Upper lobe of right lung (tissue), 1 donor: ENCODE data around the gene BCL2L15. TPM values are rescaled to one million over a fixed set of nuclear protein-coding genes. Genes with fewer than 3 reads are reported as not detected.

Experiments used
- ATAC-seq: fragments of 200-7000 bp; cut with Tn5 transposase; one replicate; pipeline ENCODE4 v1.9.1; 2020; ENCODE audit warnings: mild to moderate bottlenecking, moderate library complexity
- DNase-seq: peaks from one replicate; pipeline ENCODE4 v3.0.0-alpha.2; 2020
- H3K27ac ChIP-seq: fragments of 200-600 bp; one replicate; pipeline ENCODE4 v1.8.0; 2022
- H3K27me3 ChIP-seq: fragments of 200-600 bp; one replicate; pipeline ENCODE4 v1.8.0; 2022; ENCODE audit warnings: mild to moderate bottlenecking
- H3K36me3 ChIP-seq: fragments of 200-600 bp; one replicate; pipeline ENCODE4 v1.8.0; 2022
- H3K4me1 ChIP-seq: fragments of 200-600 bp; one replicate; pipeline ENCODE4 v1.8.0; 2022
- H3K4me3 ChIP-seq: fragments of 200-600 bp; one replicate; pipeline ENCODE4 v1.8.0; 2022; ENCODE audit warnings: mild to moderate bottlenecking
- H3K9me3 ChIP-seq: fragments of 200-600 bp; one replicate; pipeline ENCODE4 v1.8.0; 2022
- CTCF ChIP-seq: fragments of 200-600 bp; IDR thresholded peaks from one replicate; pipeline ENCODE4 v1.8.0; 2022; ENCODE audit warnings: antibody characterized with exemption
- intact Hi-C: fragments of 100-400 bp; cut with DNase I; formaldehyde crosslinking; loops from one replicate; pipeline ENCODE4 v1.11.0; 2022
- long read RNA-seq: library from polyadenylated mRNA; unstranded; transcript quantifications from one replicate; pipeline ENCODE4 v2.0.0, GENCODE V29; 2021
- total RNA-seq: library from RNA; stranded (reverse); fragmentation: NEBNext Ultra II Directional; extraction: Animal tissue kit (Norgen Biotek cat#: 25700); gene quantifications from one replicate; pipeline ENCODE4 v1.2.1, GENCODE V29; 2021
- donor health status: DM: no; HTN: yes; CAD: no; lungs with severe emphysema.

BCL2L15 gene
- total RNA-seq = 1.8 TPM
- long read RNA-seq = 0 reads

DNA sequence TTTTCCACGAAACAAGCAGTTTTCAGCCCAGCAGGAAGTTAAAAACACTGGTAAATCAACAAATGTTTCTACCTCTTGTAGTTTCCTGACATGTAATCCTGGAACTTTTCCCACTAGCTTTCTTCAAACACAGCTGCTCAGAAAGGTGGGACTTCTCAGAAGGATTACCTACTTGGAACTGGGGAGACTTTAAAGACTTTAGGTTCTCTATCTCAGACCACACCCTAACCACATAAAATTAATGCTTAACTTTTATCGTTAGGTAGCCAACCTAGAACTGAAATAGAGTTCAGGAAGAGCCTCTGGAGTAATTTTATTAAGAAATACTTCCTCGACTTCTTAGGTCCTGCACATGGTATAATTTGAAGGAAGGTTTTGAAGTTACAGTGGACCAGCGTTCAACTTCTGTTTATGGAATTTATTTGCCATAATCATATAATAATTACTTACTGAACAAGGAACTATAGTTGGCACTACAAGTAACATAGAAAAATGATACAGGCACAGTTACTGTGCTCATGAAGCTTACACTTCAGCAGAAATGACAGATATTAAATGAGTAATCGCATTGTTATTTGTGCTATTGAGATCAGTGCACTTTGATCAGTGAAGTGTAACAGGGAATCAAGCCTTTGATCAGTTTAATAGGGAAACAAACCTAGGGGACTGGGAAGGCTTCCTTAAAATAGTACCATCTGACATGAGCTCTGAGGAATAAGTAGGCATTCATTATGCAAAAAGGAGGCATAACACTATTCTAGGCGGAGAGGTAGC is at the start of gene BCL2L15:
Gene BCL2L15, minus strand, starts transcription at position 180 of the 774 bp plus-strand sequence. CDS start 206 bp downstream, outside the sequence.
- DNase-seq (no peak), ATAC-seq (peak; percentile 86)
- Histone ChIP-seq H3K4me3 (no peak within 1 kb of the TSS), H3K9me3 (no peaks in the 10 kb centered on the region), H3K27ac (no peak within 1 kb of the TSS), H3K36me3 (no peaks in the 10 kb centered on the region), H3K4me1 (no peaks in the 10 kb centered on the region), H3K27me3 (no peaks in the 10 kb centered on the region)
- no peak for TF ChIP-seq CTCF
- intact Hi-C loops = no loop called here

- no peak for DNase-seq
- ATAC-seq = no peak
- Histone ChIP-seq H3K4me3 (no peak overlapping the region), H3K27ac (no peak overlapping the region), H3K4me1 (peaks cover 50% of the 10 kb centered on the region), H3K27me3 (no peaks in the 10 kb centered on the region), H3K36me3 (peaks cover 20% of the 10 kb centered on the region), H3K9me3 (no peaks in the 10 kb centered on the region)
- TF ChIP-seq CTCF = no peak
- intact Hi-C loops = no loop called here
Measured at GRCh38 chr1:113937146-113937545, 49.8 kb upstream of the BCL2L15 start.

- Histone ChIP-seq H3K4me1 (peaks cover 60% of the 10 kb centered on the region), H3K4me3 (no peak overlapping the region), H3K36me3 (peaks cover 8% of the 10 kb centered on the region), H3K9me3 (no peaks in the 10 kb centered on the region), H3K27ac (no peak overlapping the region), H3K27me3 (no peaks in the 10 kb centered on the region)
- ATAC-seq (no peak), DNase-seq (no peak)
- intact Hi-C loops = no loop called here
- no peak for TF ChIP-seq CTCF
Measured at GRCh38 chr1:113935970-113936369, 48.6 kb upstream of the BCL2L15 start.

- intact Hi-C loops = no loop called here
- no peak overlapping the region for H3K27ac ChIP-seq
- DNase-seq (no peak), ATAC-seq (no peak)
- H3K9me3 ChIP-seq = no peaks in the 10 kb centered on the region
- H3K4me3 ChIP-seq = no peak overlapping the region
- H3K36me3 ChIP-seq = peaks cover under 1% of the 10 kb centered on the region
- no peaks in the 10 kb centered on the region for H3K27me3 ChIP-seq
- no peak for TF ChIP-seq CTCF
- H3K4me1 ChIP-seq = peaks cover 61% of the 10 kb centered on the region
Measured at GRCh38 chr1:113935176-113935575, 47.8 kb upstream of the BCL2L15 start.

GRCh38 chr1:113934511-113935055 is 47.2 kb upstream of the BCL2L15 start:
- no peak for TF ChIP-seq CTCF
- Histone ChIP-seq H3K27ac (no peak overlapping the region), H3K4me1 (peaks cover 55% of the 10 kb centered on the region), H3K36me3 (no peaks in the 10 kb centered on the region), H3K9me3 (no peaks in the 10 kb centered on the region), H3K27me3 (no peaks in the 10 kb centered on the region), H3K4me3 (no peak overlapping the region)
- no peak for DNase-seq
- intact Hi-C loops = no loop called here
- no peak for ATAC-seq
